Stimulated activated CD8-positive, alpha-beta memory T cell treated with anti-CD3 and anti-CD28 coated beads, Interleukin-12 subunit alpha, Interleukin-12 subunit beta, amount 100 ng/mL, for 24 hours (primary cell): ENCODE results near the gene NPAS3.

ENCODE experiments used
- DNase-seq: peaks from one replicate; pipeline ENCODE4 v3.0.0-alpha.2; 2020; ENCODE audit errors: extremely low read depth

NPAS3 gene

DNA sequence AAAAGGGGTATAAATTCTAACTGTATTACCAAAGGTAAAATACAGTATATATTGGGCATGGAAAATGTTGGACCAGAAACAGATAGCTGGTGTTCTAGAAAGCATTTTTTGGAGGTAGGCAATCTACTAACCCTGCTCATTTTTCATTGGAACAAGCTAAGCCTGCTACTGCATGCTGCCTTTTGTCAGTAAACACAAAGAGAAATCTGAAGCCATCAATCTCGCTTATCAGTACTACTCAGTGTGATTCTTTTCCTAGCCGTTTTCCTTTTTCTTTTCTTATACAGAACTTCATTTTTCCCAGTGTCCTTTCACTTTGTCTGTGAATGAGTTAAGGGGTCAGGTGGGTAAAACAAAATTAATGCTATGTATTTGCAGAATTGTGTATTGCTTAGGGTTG lies 312.3 kb downstream of the NPAS3 start:
- DNase-seq: no peak

DNA sequence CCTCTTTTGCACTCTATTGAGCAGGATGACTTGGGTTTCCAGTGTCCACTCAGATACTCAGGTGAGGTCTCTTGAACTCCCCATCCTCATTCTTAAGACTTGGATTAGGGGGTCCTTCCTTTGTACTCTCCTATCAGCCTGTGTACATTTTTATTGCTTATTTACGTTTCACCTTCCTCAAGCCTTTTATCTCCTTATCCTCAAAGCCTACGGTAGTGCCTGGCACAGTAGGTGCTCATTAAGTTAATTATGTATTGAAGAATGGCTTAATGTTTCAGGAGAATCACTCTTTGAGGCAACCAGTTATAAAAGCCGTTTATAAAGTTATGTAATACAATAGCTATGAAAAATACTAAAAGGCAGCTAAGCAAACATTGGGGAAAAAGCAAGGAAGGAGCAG lies 315.7 kb downstream of the NPAS3 start:
- no peak for DNase-seq

- no peak for DNase-seq
Measured at GRCh38 chr14:33254861-33255395, 316.2 kb downstream of the NPAS3 start.

DNA sequence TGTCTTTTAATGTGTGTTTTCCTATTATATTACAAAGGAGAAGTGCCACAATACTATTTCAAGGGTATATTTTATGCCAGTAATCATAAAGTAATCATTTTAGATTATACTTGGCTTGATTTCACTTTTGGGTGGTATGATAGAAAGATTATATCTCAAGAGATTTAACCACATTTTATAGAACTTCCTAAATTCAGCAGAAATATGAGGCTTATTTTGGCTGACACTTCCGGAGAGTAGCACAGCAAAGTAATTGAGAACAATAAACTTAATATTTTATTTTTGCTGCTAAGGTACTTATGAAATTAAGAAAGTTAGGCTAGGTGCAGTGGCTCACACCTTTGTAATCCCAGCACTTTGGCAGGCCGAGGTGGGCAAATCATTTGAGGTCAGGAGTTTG lies 319.1 kb downstream of the NPAS3 start:
- no peak for DNase-seq

GRCh38 chr14:33259764-33260163 lies 321.1 kb downstream of the NPAS3 start:
- no peak for DNase-seq

DNA sequence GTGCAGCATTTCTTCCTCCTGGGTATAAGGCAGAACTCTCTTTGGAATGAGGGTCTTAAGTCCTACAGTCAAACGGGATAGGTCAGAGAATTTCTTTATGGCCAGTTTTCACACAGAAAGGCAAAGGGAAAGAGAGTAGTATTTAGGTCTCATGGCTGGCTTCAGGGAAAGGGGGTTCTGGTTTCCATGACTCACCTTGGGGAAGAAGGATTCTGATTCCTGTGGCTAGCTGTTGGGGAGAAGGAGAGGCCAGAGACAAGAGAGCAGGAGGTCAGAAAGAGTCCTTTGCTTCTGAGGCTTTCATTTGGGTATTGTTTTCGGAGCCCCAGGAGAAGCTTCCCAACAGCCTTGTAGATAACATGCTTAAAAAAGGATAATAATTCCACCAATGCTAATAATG lies 332.5 kb downstream of the NPAS3 start:
- no peak for DNase-seq

DNA sequence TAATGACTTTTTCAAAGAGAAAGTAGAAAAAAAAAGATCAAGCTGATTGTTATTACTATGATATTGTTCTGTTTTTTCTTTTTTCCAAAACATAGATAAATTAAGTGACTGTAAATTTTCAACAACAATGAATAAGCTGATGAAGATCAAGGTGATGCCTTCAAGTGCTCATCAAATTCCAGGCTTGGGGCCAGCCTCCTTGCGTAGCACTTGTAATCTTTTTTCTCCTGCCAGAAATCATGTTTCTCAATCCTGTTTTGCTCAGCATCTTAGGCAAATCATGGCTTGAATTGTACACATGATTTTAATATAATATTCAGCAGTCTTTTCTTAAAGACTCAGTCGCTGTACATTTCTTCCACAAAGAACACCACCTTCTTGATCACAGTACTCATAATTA lies 333.2 kb downstream of the NPAS3 start:
- DNase-seq: no peak

- no peak for DNase-seq
Measured at GRCh38 chr14:33273978-33274377, 335.3 kb downstream of the NPAS3 start.

- no peak for DNase-seq
Measured at GRCh38 chr14:33275879-33276278, 337.2 kb downstream of the NPAS3 start.

- DNase-seq: no peak
Measured at GRCh38 chr14:33279865-33280264, 341.2 kb downstream of the NPAS3 start.

DNA sequence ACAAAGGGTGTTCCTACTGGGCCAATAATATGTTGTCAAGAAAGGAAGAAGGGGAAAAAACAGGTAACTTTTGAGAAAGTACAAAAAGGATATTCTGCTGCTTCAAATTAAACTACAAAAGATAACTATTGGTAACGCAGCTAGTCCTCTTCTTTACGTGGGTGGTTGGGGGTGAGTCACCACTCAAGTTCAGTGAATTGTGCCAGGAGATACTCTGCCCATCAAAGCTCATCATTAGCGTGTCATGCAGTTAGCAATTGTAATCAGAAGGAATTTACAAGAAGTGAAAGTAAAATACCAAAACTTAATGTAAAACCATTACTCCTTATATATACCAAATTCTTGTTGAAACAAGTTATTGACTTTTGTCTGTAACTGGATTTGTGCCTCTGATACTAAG lies 342.0 kb downstream of the NPAS3 start:
- DNase-seq: no peak

DNA sequence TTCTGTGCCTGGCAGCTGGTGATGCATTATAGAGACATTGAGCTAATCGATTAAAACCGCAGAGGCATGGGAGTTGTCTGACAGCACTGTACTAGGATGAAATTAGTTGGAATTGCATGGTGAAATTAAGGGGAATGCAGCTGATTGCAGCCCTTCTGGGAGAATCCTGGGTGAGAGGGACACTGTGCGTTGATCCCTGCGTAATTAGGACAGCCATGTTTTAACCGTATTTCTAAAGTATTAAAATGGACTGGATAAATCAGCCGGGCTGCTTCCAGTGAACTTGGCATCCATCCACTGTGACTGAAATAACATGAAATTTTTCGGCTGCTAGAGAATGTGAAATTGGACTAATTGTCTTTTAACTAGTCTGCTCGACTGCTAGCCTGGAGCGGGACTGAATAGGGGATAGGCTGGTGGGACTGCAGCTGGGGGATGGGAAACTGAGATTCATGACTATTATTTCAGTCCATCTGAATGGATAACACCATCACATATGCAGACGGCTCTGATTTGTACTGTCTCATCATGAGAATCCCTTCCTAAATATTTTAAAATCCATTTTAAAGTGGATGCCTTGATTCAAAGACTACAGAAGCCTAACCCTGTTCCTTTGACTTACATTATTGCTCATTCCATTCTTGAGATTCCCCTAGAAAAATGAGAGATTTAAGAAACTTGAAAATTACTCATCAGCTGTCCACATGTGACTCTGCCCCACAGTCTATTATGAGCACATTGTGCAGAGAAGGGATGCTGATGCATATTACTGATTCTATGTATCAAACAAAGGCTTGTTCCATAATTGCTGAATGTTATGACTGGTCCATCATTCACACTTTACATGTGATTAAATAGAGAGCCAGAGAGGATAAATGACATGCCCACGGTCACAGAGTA lies 343.9 kb downstream of the NPAS3 start:
- DNase-seq: no peak

DNA sequence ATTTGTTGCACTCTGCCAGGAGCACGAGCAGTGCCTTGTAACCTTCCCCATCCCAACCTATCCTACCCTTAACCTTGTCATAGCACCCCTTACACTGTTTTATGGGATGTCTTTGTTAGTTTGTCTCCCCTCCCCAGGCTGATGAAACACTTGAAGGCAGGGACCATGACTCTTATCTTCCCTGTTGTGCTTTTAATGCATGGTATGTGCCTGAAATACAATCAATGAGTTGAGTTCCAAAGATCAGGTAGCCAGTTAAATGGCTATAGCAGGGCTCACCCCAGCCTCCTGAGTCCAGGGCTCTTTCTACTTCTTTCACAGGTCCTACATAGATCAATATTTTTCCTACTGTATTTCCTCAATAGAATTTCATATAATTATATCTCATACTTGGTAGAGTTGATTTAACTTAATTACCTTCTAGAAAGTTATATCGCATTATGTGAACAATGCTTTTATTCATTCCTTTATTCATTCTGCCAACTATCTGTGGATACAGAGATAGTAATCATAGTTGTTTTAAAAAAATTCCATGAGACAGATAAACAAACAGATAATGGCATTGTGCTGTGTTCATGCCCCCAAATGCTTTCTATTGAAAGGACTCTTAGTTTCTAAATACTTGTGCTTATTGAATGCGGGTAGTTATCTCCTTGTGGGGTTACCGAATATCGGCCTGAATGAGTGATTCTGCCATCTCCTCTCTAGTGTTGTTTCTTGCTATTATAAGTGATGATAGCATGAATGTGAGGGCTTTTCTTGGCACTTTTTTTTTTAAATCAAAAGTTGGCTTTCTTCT lies 347.4 kb downstream of the NPAS3 start:
- no peak for DNase-seq

GRCh38 chr14:33287189-33287588 lies 348.5 kb downstream of the NPAS3 start:
- DNase-seq: no peak

GRCh38 chr14:33290641-33291040 lies 352.0 kb downstream of the NPAS3 start:
- DNase-seq: no peak

- DNase-seq: no peak
Measured at GRCh38 chr14:33291529-33292104, 352.9 kb downstream of the NPAS3 start.

- no peak for DNase-seq
Measured at GRCh38 chr14:33294419-33294818, 355.7 kb downstream of the NPAS3 start.

DNA sequence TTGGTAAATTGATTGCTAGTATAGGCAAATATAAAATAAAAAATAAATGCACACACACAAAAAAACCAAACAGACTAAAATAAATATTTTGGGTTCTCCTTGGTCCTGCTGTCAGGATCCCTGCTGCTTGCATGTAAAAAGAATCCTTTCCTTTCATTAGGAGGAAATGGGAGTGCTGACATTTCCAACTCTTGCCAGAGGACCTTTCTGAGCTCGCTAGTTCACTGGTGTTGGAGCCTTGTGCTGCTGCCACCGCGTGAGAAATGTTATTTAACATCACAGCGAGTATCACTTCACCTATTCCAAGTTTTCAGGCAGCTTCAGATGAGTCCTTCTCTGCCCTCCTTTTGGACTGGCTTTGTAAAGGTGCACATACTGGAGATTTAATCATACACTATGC lies 358.9 kb downstream of the NPAS3 start:
- DNase-seq: no peak

GRCh38 chr14:33307691-33308251 lies 369.1 kb downstream of the NPAS3 start:
- DNase-seq: no peak

- DNase-seq: no peak
Measured at GRCh38 chr14:33309106-33309505, 370.4 kb downstream of the NPAS3 start.

- DNase-seq: no peak
Measured at GRCh38 chr14:33315217-33315616, 376.5 kb downstream of the NPAS3 start.

DNA sequence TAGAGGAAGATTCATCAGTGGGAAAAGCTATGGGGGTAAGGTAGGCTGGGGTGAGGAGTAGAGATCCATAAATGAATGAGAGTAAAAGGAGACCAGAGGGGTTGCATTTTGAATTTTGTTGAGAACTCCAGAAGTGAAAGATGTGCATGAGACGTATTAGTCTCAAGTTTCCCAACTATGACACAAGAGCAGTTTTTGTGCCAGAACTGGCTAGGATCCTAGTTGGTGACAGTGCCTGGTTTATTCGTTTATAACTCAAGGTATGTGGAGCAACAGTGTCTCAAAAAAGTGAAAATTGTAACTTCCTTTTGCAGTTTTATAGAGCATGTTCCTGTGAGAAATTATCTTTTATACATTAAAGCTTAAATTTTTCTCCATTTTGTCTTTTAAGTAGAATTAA lies 377.0 kb downstream of the NPAS3 start:
- DNase-seq: no peak
